SU-DHL-6 (cell line): Measurements from ENCODE around the gene LRP1-AS.

Experiments
- H2AFZ ChIP-seq: fragments of 200-600 bp; sonication (generic); 2 replicates; pipeline ENCODE4 v1.6.1; 2014; ENCODE audit warnings: low read depth, mild to moderate bottlenecking, moderate library complexity, mixed read lengths, antibody characterized with exemption, low read length; ENCODE audit not compliant: severe bottlenecking
- H3F3A ChIP-seq: fragments of 200-600 bp; shearing (Covaris generic); 2 replicates; pipeline ENCODE4 v1.6.0; 2016; ENCODE audit warnings: antibody characterized with exemption, mild to moderate bottlenecking; ENCODE audit not compliant: insufficient read depth
- H3K27ac ChIP-seq: fragments of 200-600 bp; sonication (generic); 2 replicates; pipeline ENCODE4 v1.5.1; 2016; ENCODE audit warnings: low read depth, mild to moderate bottlenecking, low read length, moderate library complexity, mixed read lengths
- H3K27me3 ChIP-seq: fragments of 200-600 bp; sonication (generic), shearing (Covaris generic); 2 replicates; pipeline ENCODE4 v1.6.0; 2014; ENCODE audit warnings: mild to moderate bottlenecking, low read length
- H3K36me3 ChIP-seq: fragments of 200-600 bp; sonication (generic); 2 replicates; pipeline ENCODE4 v1.6.1; 2014; ENCODE audit warnings: mild to moderate bottlenecking, low read length, mixed read lengths
- H3K4me2 ChIP-seq: fragments of 300-600, 200-600 bp; shearing (Covaris generic), sonication (generic); 2 replicates; pipeline ENCODE4 v1.6.0; 2014; ENCODE audit warnings: low read length, low read depth, mild to moderate bottlenecking; ENCODE audit not compliant: poor library complexity, severe bottlenecking
- H3K4me3 ChIP-seq: fragments of 200-600 bp; sonication (generic); 2 replicates; pipeline ENCODE4 v1.5.1; 2014; ENCODE audit warnings: antibody characterized with exemption, low read length, mild to moderate bottlenecking, mixed read lengths; ENCODE audit not compliant: insufficient read depth, poor library complexity, severe bottlenecking
- H3K79me2 ChIP-seq: fragments of 200-600 bp; sonication (generic); 2 replicates; pipeline ENCODE4 v1.6.1; 2014; ENCODE audit warnings: mild to moderate bottlenecking, low read length, moderate library complexity; ENCODE audit not compliant: insufficient read depth
- H3K9ac ChIP-seq: fragments of 200-600 bp; sonication (generic); 2 replicates; pipeline ENCODE4 v1.7.0; 2014; ENCODE audit warnings: mild to moderate bottlenecking, low read length
- H3K9me2 ChIP-seq: fragments of 200-600 bp; sonication (generic); replicated peaks from 2 replicates; pipeline ENCODE4 v1.6.1; 2014; ENCODE audit warnings: low read length; ENCODE audit not compliant: insufficient read depth
- H3K9me3 ChIP-seq: fragments of 200-600 bp; sonication (generic); 2 replicates; pipeline ENCODE4 v1.6.1; 2014; ENCODE audit warnings: low read length, mixed read lengths; ENCODE audit not compliant: insufficient read depth
- H4K20me1 ChIP-seq: fragments of 200-600 bp; sonication (generic); 2 replicates; pipeline ENCODE4 v1.6.1; 2014; ENCODE audit warnings: low read depth, mild to moderate bottlenecking, antibody characterized with exemption, low read length, moderate library complexity, mixed read lengths
- CTCF ChIP-seq: fragments of 200-600 bp; sonication (generic); IDR thresholded peaks from one replicate; pipeline ENCODE4 v1.5.1; 2017; ENCODE audit warnings: antibody characterized with exemption, mild to moderate bottlenecking, low read length, moderate library complexity; ENCODE audit not compliant: insufficient read depth, poor library complexity, severe bottlenecking
- EZH2phosphoT487 ChIP-seq: fragments of 200-600 bp; sonication (generic), shearing (Covaris generic); conservative IDR thresholded peaks from 2 replicates; pipeline ENCODE4 v1.6.1; 2018; ENCODE audit warnings: mild to moderate bottlenecking, antibody characterized with exemption, low read length, moderate library complexity, mixed read lengths

LRP1-AS gene

GRCh38 chr12:57119294-57120085, 27.9 kb downstream of the LRP1-AS start:
- TF ChIP-seq CTCF (no peak), EZH2phosphoT487 (no peak)
- H3K27ac ChIP-seq: no peak overlapping the region
- H3K27me3 ChIP-seq: no peaks in the 10 kb centered on the region
- H3K9me2 ChIP-seq: no peaks in the 10 kb centered on the region
- no peaks in the 10 kb centered on the region for H3K9me3 ChIP-seq
- no peak overlapping the region for H3K4me3 ChIP-seq
- H4K20me1 ChIP-seq: no peaks in the 10 kb centered on the region
- H3K4me2 ChIP-seq: no peak overlapping the region
- no peaks in the 10 kb centered on the region for H3F3A ChIP-seq
- no peak overlapping the region for H3K9ac ChIP-seq
- H3K36me3 ChIP-seq: no peaks in the 10 kb centered on the region
- no peak overlapping the region for H2AFZ ChIP-seq
- H3K79me2 ChIP-seq: no peaks in the 10 kb centered on the region

GRCh38 chr12:57118711-57119271, 28.6 kb downstream of the LRP1-AS start:
- no peaks in the 10 kb centered on the region for H3K36me3 ChIP-seq
- no peak overlapping the region for H3K27ac ChIP-seq
- H2AFZ ChIP-seq: no peak overlapping the region
- no peaks in the 10 kb centered on the region for H3K27me3 ChIP-seq
- H3K9ac ChIP-seq: no peak overlapping the region
- no peaks in the 10 kb centered on the region for H3K9me2 ChIP-seq
- TF ChIP-seq EZH2phosphoT487 (no peak), CTCF (no peak)
- H3K4me3 ChIP-seq: no peak overlapping the region
- H3K79me2 ChIP-seq: no peaks in the 10 kb centered on the region
- no peaks in the 10 kb centered on the region for H3K9me3 ChIP-seq
- H4K20me1 ChIP-seq: no peaks in the 10 kb centered on the region
- no peaks in the 10 kb centered on the region for H3F3A ChIP-seq
- no peak overlapping the region for H3K4me2 ChIP-seq

GRCh38 chr12:57116580-57117281, 30.7 kb downstream of the LRP1-AS start:
- no peak overlapping the region for H3K4me2 ChIP-seq
- no peaks in the 10 kb centered on the region for H3K9me2 ChIP-seq
- H3K27me3 ChIP-seq: no peaks in the 10 kb centered on the region
- H3K27ac ChIP-seq: no peak overlapping the region
- H3K9ac ChIP-seq: no peak overlapping the region
- H3F3A ChIP-seq: no peaks in the 10 kb centered on the region
- H3K36me3 ChIP-seq: no peaks in the 10 kb centered on the region
- no peaks in the 10 kb centered on the region for H4K20me1 ChIP-seq
- no peaks in the 10 kb centered on the region for H3K9me3 ChIP-seq
- H3K4me3 ChIP-seq: no peak overlapping the region
- no peaks in the 10 kb centered on the region for H3K79me2 ChIP-seq
- no peak for TF ChIP-seq EZH2phosphoT487
- no peak for TF ChIP-seq CTCF
- no peak overlapping the region for H2AFZ ChIP-seq
